Endodermal cell (in vitro differentiated cells): ENCODE data around the gene TACC2. TPM values are rescaled to one million over a fixed set of nuclear protein-coding genes. Genes with fewer than 3 reads are reported as not detected.

ENCODE experiments used
- DNase-seq: peaks from one replicate; pipeline ENCODE4 v3.0.0-alpha.2; 2017
- H3K27ac ChIP-seq: 2 replicates; pipeline ENCODE4 v1.5.1; 2013; ENCODE audit warnings: mild to moderate bottlenecking, low read depth, low read length, moderate library complexity
- H3K27me3 ChIP-seq: 2 replicates; pipeline ENCODE4 v1.6.1; 2013; ENCODE audit warnings: mild to moderate bottlenecking, low read length, moderate library complexity; ENCODE audit not compliant: insufficient read depth, control insufficient read depth, poor library complexity, severe bottlenecking
- H3K36me3 ChIP-seq: 2 replicates; pipeline ENCODE4 v1.7.0; 2013; ENCODE audit warnings: mild to moderate bottlenecking, low read length, moderate library complexity; ENCODE audit not compliant: control insufficient read depth, insufficient read depth
- H3K4me1 ChIP-seq: one replicate; pipeline ENCODE4 v1.7.0; 2013; ENCODE audit warnings: low read length; ENCODE audit not compliant: control insufficient read depth, insufficient read depth
- H3K4me3 ChIP-seq: 2 replicates; pipeline ENCODE4 v1.5.1; 2013; ENCODE audit warnings: mild to moderate bottlenecking, low read length, moderate library complexity
- H3K9ac ChIP-seq: 2 replicates; pipeline ENCODE4 v1.6.1; 2013; ENCODE audit warnings: mild to moderate bottlenecking, low read length, moderate library complexity; ENCODE audit not compliant: poor library complexity, severe bottlenecking; ENCODE audit errors: extremely low read depth
- H3K9me3 ChIP-seq: 2 replicates; pipeline ENCODE4 v1.6.1; 2013; ENCODE audit warnings: mild to moderate bottlenecking, low read length, moderate library complexity; ENCODE audit not compliant: control insufficient read depth
- H3K27ac Mint-ChIP-seq: 2 replicates; pipeline ENCODE4 v1.8.0; 2020; ENCODE audit warnings: mixed read lengths
- H3K27me3 Mint-ChIP-seq: 2 replicates; pipeline ENCODE4 v1.8.0; 2021; ENCODE audit warnings: mild to moderate bottlenecking, mixed read lengths; ENCODE audit not compliant: insufficient read depth
- H3K36me3 Mint-ChIP-seq: 2 replicates; pipeline ENCODE4 v1.8.0; 2020; ENCODE audit warnings: low read depth, mixed read lengths
- H3K4me1 Mint-ChIP-seq: 2 replicates; pipeline ENCODE4 v1.8.0; 2020; ENCODE audit warnings: mixed read lengths
- H3K4me3 Mint-ChIP-seq: 2 replicates; pipeline ENCODE4 v1.8.0; 2020; ENCODE audit warnings: mild to moderate bottlenecking, moderate library complexity, mixed read lengths
- H3K9me3 Mint-ChIP-seq: 2 replicates; pipeline ENCODE4 v1.8.0; 2020; ENCODE audit warnings: mild to moderate bottlenecking, mixed read lengths
- WGBS, 2 experiments: methylation state at CpG; one replicate each; pipeline versions ENCODE4 v1.1.5 to v1.1.7; 2013; ENCODE audit warnings: missing lambda C conversion rate in 2 of 2, mixed read lengths in 1 of 2; ENCODE audit not compliant: insufficient coverage in 1 of 2, insufficient read length in 1 of 2; 5-methylcytosine and 5-hydroxymethylcytosine counted together
- total RNA-seq, 2 donors: library from RNA; stranded (reverse); fragmentation: NEBNext Ultra II Directional in 1 of 2; extraction: Animal tissue kit (Norgen Biotek cat#: 25700) in 1 of 2; gene quantifications; 2 replicates in 1 of 2; 3 replicates in 1 of 2; pipeline ENCODE4 v1.2.1, GENCODE V29; 2021
- TF ChIP-seq, protein P1 (sequence below): fragments of 200-600 bp; sonication (generic); conservative IDR thresholded peaks from 2 replicates; pipeline ENCODE4 v1.5.0; 2021; ENCODE audit warnings: antibody characterized with exemption, mild to moderate bottlenecking

Gene TACC2
- total RNA-seq, 2 donors from 2014 or later, result 24.5 to 34.1 TPM

DNA sequence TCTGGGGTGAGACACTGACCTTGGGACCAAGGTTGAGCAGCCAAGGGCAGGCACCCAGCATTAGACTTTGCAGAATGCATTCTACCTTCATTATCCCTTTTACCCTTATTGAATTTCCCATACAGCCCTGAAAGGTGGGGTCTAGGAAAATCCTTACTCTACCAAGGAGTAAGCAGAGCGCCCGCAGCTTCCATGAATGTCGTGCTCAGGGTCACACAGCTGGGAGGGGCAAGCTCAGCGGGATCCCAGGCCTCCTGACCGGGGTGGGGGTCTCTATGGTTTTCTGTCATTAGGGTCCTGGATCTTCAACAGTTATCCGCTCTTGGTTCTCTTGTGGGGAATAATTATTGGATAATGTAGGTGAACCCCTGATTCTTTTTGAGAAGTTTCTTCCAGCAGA is 251.4 kb downstream of the TACC2 start:
- Histone ChIP-seq H3K27me3 (no peaks in the 10 kb centered on the region), H3K4me1 (no peaks in the 10 kb centered on the region), H3K36me3 (peaks cover 38% of the 10 kb centered on the region), H3K9me3 (no peaks in the 10 kb centered on the region), H3K9ac (no peak overlapping the region), H3K27ac (no peak overlapping the region), H3K4me3 (no peak overlapping the region)
- Mint-ChIP-seq H3K27me3 (no peaks in the 10 kb centered on the region), H3K27ac (no peak overlapping the region), H3K9me3 (no peaks in the 10 kb centered on the region), H3K36me3 (peaks cover 46% of the 10 kb centered on the region), H3K4me3 (no peak overlapping the region), H3K4me1 (peaks cover 13% of the 10 kb centered on the region)
- TF ChIP-seq, protein P1, sequence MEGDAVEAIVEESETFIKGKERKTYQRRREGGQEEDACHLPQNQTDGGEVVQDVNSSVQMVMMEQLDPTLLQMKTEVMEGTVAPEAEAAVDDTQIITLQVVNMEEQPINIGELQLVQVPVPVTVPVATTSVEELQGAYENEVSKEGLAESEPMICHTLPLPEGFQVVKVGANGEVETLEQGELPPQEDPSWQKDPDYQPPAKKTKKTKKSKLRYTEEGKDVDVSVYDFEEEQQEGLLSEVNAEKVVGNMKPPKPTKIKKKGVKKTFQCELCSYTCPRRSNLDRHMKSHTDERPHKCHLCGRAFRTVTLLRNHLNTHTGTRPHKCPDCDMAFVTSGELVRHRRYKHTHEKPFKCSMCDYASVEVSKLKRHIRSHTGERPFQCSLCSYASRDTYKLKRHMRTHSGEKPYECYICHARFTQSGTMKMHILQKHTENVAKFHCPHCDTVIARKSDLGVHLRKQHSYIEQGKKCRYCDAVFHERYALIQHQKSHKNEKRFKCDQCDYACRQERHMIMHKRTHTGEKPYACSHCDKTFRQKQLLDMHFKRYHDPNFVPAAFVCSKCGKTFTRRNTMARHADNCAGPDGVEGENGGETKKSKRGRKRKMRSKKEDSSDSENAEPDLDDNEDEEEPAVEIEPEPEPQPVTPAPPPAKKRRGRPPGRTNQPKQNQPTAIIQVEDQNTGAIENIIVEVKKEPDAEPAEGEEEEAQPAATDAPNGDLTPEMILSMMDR, result no peak
- 86% methylated on average over 6 of the region's 6 CpGs; no CpG with 5 or more reads in 1 of the 2 experiments for WGBS, 2 experiments
- no peak for DNase-seq

DNA sequence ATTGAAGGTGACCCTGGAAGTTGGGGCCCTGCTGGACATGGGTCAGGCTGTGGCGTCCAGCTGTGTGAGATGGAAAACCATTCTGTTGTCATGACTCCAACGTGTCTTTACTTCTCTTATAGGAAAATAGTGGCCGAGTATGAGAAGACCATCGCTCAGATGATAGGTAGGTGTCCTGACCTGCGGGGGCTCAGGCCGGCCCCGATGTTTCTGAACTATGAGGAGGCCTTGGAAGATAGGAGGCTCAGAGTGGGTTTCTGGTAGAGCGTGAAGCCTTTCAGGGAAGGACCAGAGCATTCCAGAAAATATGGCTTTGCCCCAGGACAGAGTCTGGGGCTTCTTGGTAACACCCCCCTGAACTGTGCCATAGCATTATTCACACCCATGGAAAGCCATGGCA is 252.9 kb downstream of the TACC2 start:
- H3K36me3 ChIP-seq, result peaks cover 47% of the 10 kb centered on the region
- WGBS, 2 experiments, result 94 to 96% methylated on average over 8 of the region's 8 CpGs
- Mint-ChIP-seq H3K4me1 (peaks cover 14% of the 10 kb centered on the region), H3K36me3 (peaks cover 40% of the 10 kb centered on the region), H3K27me3 (no peaks in the 10 kb centered on the region), H3K4me3 (no peak overlapping the region), H3K27ac (no peak overlapping the region), H3K9me3 (no peaks in the 10 kb centered on the region)
- TF ChIP-seq, protein P1, result no peak
- no peak overlapping the region for H3K4me3 ChIP-seq
- no peak overlapping the region for H3K27ac ChIP-seq
- no peaks in the 10 kb centered on the region for H3K9me3 ChIP-seq
- no peak for DNase-seq
- H3K4me1 ChIP-seq, result no peaks in the 10 kb centered on the region
- no peaks in the 10 kb centered on the region for H3K27me3 ChIP-seq
- no peak overlapping the region for H3K9ac ChIP-seq

DNA sequence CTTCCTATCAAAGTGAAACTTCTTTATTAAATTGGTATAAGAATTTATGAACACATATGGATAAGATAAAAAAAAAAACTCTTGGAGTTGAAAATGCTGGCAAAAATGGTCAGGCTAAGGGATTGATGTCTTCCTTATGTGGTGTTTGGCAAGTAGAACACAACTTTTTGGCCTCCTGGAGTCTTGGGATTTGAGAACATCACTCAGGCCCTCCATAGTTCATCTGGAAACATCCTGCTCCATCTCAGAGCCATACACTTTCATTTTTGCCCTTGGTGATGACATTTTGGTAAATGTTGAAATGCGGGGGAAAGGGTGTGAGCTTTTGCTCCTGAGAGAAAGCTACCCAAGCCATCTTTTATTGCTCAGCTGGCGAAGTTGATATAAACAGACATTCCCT is 254.6 kb downstream of the TACC2 start:
- Histone ChIP-seq H3K9me3 (no peaks in the 10 kb centered on the region), H3K27ac (no peak overlapping the region), H3K27me3 (no peaks in the 10 kb centered on the region), H3K9ac (no peak overlapping the region), H3K4me1 (no peaks in the 10 kb centered on the region), H3K4me3 (no peak overlapping the region), H3K36me3 (peaks cover 38% of the 10 kb centered on the region)
- Mint-ChIP-seq H3K4me1 (peaks cover 14% of the 10 kb centered on the region), H3K9me3 (no peaks in the 10 kb centered on the region), H3K27me3 (no peaks in the 10 kb centered on the region), H3K27ac (no peak overlapping the region), H3K4me3 (no peak overlapping the region), H3K36me3 (peaks cover 43% of the 10 kb centered on the region)
- DNase-seq, result no peak
- 82 to 100% methylated on average over 2 of the region's 2 CpGs for WGBS, 2 experiments
- TF ChIP-seq, protein P1, result no peak
